GM18508 (cell line): ENCODE data around the gene ATPAF1.

Experiments used
- ATAC-seq: cut with Tn5 transposase; IDR thresholded peaks from one replicate; pipeline ENCODE4 v1.9.1; 2021; ENCODE audit warnings: moderate number of reproducible peaks; ENCODE audit not compliant: insufficient read depth, unreplicated experiment

ATPAF1 gene

GRCh38 chr1:46617833-46618232, 50.3 kb downstream of the ATPAF1 start:
- ATAC-seq, result no peak

GRCh38 chr1:46617108-46617800, 50.9 kb downstream of the ATPAF1 start:
- ATAC-seq, result no peak

GRCh38 chr1:46616277-46617107, 51.7 kb downstream of the ATPAF1 start, which contains the start of gene MOB3C:
Gene MOB3C, minus strand, starts transcription at chr1:46616811. Its CDS starts 3,490 bp downstream, at chr1:46613321.
- ATAC-seq, result no peak

GRCh38 chr1:46615735-46616134, 52.4 kb downstream of the ATPAF1 start:
- no peak for ATAC-seq

- ATAC-seq, result no peak
Observed at GRCh38 chr1:46615088-46615487, 53.1 kb downstream of the ATPAF1 start.

GRCh38 chr1:46614604-46614984, 53.6 kb downstream of the ATPAF1 start:
- no peak for ATAC-seq

GRCh38 chr1:46613661-46614603, 54.2 kb downstream of the ATPAF1 start:
- no peak for ATAC-seq

GRCh38 chr1:46612937-46613660, 55.1 kb downstream of the ATPAF1 start:
- no peak for ATAC-seq

GRCh38 chr1:46611691-46612221, 56.4 kb downstream of the ATPAF1 start:
- ATAC-seq, result no peak

GRCh38 chr1:46607345-46608130, 60.6 kb downstream of the ATPAF1 start:
- no peak for ATAC-seq

- no peak for ATAC-seq
Observed at GRCh38 chr1:46606255-46606965, 61.8 kb downstream of the ATPAF1 start.

- no peak for ATAC-seq
Observed at GRCh38 chr1:46605232-46605631, 62.9 kb downstream of the ATPAF1 start.

- ATAC-seq, result peak; percentile 87
Observed at GRCh38 chr1:46603858-46604549, 64.2 kb downstream of the ATPAF1 start, which contains the start of gene MKNK1. Gene MKNK1, minus strand, starts transcription at chr1:46604268. Its CDS starts 20,941 bp downstream, at chr1:46583327.

GRCh38 chr1:46603481-46603857, 64.7 kb downstream of the ATPAF1 start:
- ATAC-seq, result no peak

- ATAC-seq, result no peak
Observed at GRCh38 chr1:46601257-46602007, 66.7 kb downstream of the ATPAF1 start.

- no peak for ATAC-seq
Observed at GRCh38 chr1:46599059-46599970, 68.8 kb downstream of the ATPAF1 start.
